Type B pancreatic cell (in vitro differentiated cells): ENCODE results near the gene FTSJ1. TPM values are rescaled to one million over a fixed set of nuclear protein-coding genes. Genes with fewer than 3 reads are reported as not detected.

Source experiments
- DNase-seq: peaks from one replicate; pipeline ENCODE4 v3.0.0; 2021; ENCODE audit warnings: mixed read lengths; ENCODE audit not compliant: unreplicated experiment; ENCODE audit errors: extremely low spot score
- H3K27ac Mint-ChIP-seq: 2 replicates; pipeline ENCODE4 v1.8.0; 2021; ENCODE audit warnings: mild to moderate bottlenecking, mixed read lengths
- H3K27me3 Mint-ChIP-seq: 2 replicates; pipeline ENCODE4 v1.8.0; 2021; ENCODE audit warnings: mixed read lengths
- H3K36me3 Mint-ChIP-seq: 2 replicates; pipeline ENCODE4 v1.8.0; 2021; ENCODE audit warnings: mixed read lengths
- H3K4me1 Mint-ChIP-seq: one replicate; pipeline ENCODE4 v1.8.0; 2021; ENCODE audit warnings: mixed read lengths; ENCODE audit not compliant: unreplicated experiment
- H3K4me3 Mint-ChIP-seq: 2 replicates; pipeline ENCODE4 v1.8.0; 2021; ENCODE audit warnings: mild to moderate bottlenecking, mixed read lengths
- H3K9me3 Mint-ChIP-seq: 2 replicates; pipeline ENCODE4 v1.8.0; 2021; ENCODE audit warnings: mixed read lengths
- total RNA-seq: library from RNA; stranded (reverse); gene quantifications from 2 replicates; pipeline ENCODE4 v1.2.1, GENCODE V29; 2021; ENCODE audit warnings: low replicate concordance
- TF ChIP-seq, protein P1 (sequence below): fragments of 200-600 bp; sonication (generic); conservative IDR thresholded peaks from 2 replicates; pipeline ENCODE4 v1.5.0; 2021; ENCODE audit warnings: antibody characterized with exemption, mild to moderate bottlenecking

The FTSJ1 gene
- total RNA-seq, 1 donor from 2014 or later, result 46.4 TPM

DNA sequence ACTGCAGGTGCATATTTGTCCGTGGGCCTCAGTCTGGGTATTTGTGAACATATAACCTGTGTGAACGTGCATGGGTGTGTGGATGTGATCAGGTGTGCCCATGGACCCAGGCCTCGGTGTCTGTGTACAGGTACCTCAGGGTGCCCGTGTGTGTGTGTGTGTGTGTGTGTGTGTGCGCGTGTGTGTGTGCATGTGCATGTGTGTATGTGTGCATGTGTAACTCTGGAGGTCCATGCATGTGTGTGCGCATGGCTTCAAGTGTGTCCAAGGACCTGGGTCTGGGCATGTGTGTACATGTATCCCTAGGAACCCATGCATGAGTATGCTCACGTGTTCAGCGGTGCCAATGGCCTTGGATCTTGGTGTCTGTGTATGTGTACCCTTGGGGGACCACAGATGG, 15.8 kb downstream of the FTSJ1 start:
- Mint-ChIP-seq H3K27ac (peak overlapping the region; percentile 8), H3K27me3 (no peaks in the 10 kb centered on the region), H3K4me3 (no peak overlapping the region), H3K4me1 (no peaks in the 10 kb centered on the region), H3K36me3 (peaks cover 4% of the 10 kb centered on the region), H3K9me3 (no peaks in the 10 kb centered on the region)
- DNase-seq, result no peak
- TF ChIP-seq, protein P1, sequence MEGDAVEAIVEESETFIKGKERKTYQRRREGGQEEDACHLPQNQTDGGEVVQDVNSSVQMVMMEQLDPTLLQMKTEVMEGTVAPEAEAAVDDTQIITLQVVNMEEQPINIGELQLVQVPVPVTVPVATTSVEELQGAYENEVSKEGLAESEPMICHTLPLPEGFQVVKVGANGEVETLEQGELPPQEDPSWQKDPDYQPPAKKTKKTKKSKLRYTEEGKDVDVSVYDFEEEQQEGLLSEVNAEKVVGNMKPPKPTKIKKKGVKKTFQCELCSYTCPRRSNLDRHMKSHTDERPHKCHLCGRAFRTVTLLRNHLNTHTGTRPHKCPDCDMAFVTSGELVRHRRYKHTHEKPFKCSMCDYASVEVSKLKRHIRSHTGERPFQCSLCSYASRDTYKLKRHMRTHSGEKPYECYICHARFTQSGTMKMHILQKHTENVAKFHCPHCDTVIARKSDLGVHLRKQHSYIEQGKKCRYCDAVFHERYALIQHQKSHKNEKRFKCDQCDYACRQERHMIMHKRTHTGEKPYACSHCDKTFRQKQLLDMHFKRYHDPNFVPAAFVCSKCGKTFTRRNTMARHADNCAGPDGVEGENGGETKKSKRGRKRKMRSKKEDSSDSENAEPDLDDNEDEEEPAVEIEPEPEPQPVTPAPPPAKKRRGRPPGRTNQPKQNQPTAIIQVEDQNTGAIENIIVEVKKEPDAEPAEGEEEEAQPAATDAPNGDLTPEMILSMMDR, result no peak

GRCh38 chrX:48492293-48492910, 16.4 kb downstream of the FTSJ1 start:
- Mint-ChIP-seq H3K27ac (peak overlapping the region; percentile 8), H3K27me3 (no peaks in the 10 kb centered on the region), H3K9me3 (no peaks in the 10 kb centered on the region), H3K4me3 (no peak overlapping the region), H3K36me3 (peaks cover under 1% of the 10 kb centered on the region), H3K4me1 (no peaks in the 10 kb centered on the region)
- DNase-seq, result no peak
- TF ChIP-seq, protein P1, result no peak

- no peaks in the 10 kb centered on the region for H3K9me3 Mint-ChIP-seq
- DNase-seq, result no peak
- H3K36me3 Mint-ChIP-seq, result no peaks in the 10 kb centered on the region
- no peak overlapping the region for H3K27ac Mint-ChIP-seq
- no peak overlapping the region for H3K4me3 Mint-ChIP-seq
- H3K27me3 Mint-ChIP-seq, result no peaks in the 10 kb centered on the region
- TF ChIP-seq, protein P1, result peak; percentile 60
- H3K4me1 Mint-ChIP-seq, result no peaks in the 10 kb centered on the region
Measured at GRCh38 chrX:48493890-48494364, 17.9 kb downstream of the FTSJ1 start.

GRCh38 chrX:48496660-48497059, 20.7 kb downstream of the FTSJ1 start:
- Mint-ChIP-seq H3K4me1 (no peaks in the 10 kb centered on the region), H3K4me3 (no peak overlapping the region), H3K9me3 (no peaks in the 10 kb centered on the region), H3K36me3 (no peaks in the 10 kb centered on the region), H3K27ac (no peak overlapping the region), H3K27me3 (no peaks in the 10 kb centered on the region)
- TF ChIP-seq, protein P1, result no peak
- no peak for DNase-seq

DNA sequence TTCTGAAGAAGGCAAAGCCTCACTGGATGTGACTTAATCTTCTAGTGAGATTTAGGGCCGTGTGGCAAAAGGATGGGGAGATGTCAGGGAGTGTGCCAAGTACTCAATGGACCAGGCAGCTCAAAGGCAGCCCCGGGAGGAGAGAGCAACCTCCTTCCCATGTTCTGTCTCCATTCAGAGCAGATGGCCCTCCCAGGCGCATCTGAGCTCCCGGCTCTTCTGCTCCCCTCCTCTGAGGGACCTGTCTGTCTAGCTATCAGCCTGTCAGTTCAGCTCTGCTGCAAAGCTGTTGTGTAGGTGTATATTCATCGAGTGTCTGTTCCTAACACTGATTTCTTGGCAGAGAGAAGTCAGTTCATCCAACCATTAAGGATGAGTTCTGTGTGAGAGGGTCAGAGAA, 21.9 kb downstream of the FTSJ1 start:
- no peak for DNase-seq
- Mint-ChIP-seq H3K27me3 (no peaks in the 10 kb centered on the region), H3K27ac (no peak overlapping the region), H3K36me3 (no peaks in the 10 kb centered on the region), H3K4me1 (no peaks in the 10 kb centered on the region), H3K9me3 (no peaks in the 10 kb centered on the region), H3K4me3 (no peak overlapping the region)
- TF ChIP-seq, protein P1, result no peak
